Gastrocnemius medialis (tissue), 4 donors: ENCODE results near the gene CPVL.

Source experiments
- CTCF ChIP-seq, 5 experiments: fragments of 450-650 bp in 3 of 5; fragments of 200-600 bp in 2 of 5; sonication (generic) in 2 of 5; IDR thresholded peaks in 4 of 5; conservative IDR thresholded peaks in 1 of 5; 1 replicate in 4 of 5; 2 replicates in 1 of 5; pipeline ENCODE4 v1.5.1; 2016 to 2019; ENCODE audit warnings: antibody characterized with exemption in 5 of 5, mild to moderate bottlenecking in 3 of 5, moderate library complexity in 3 of 5
- POLR2A ChIP-seq, 2 donors: fragments of 450-650 bp; IDR thresholded peaks; one replicate each; pipeline ENCODE4 v1.6.1; 2017; ENCODE audit warnings: antibody characterized with exemption in 2 of 2, mild to moderate bottlenecking in 2 of 2, moderate library complexity in 2 of 2

GRCh38 chr7:28984217-28984616, 162.1 kb downstream of the CPVL start:
- no peak for TF ChIP-seq CTCF (IDR thresholded peaks at IDR 0.05 in 4 of 5, conservative IDR thresholded peaks at IDR 0.05 in 1 of 5)
- TF ChIP-seq POLR2A (IDR thresholded peaks at IDR 0.05) = no peak
